HL-60 (cell line): ENCODE results near the gene STXBP5.

Experiments used
- DNase-seq, 2 experiments: peaks; one replicate each; pipeline ENCODE4 v3.0.0-alpha.2; 2010 to 2020; ENCODE audit warnings: low read depth in 1 of 2, low spot score in 1 of 2
- H3K27ac ChIP-seq: fragments of 250-450 bp; sonication (Bioruptor Pico); replicated peaks from 2 replicates; pipeline ENCODE4 v1.5.1; 2020; ENCODE audit warnings: mild to moderate bottlenecking, moderate library complexity
- H3K27me3 ChIP-seq: fragments of 250-450 bp; sonication (Bioruptor Pico); 2 replicates; pipeline ENCODE4 v1.5.1; 2021; ENCODE audit warnings: mild to moderate bottlenecking, moderate library complexity; ENCODE audit not compliant: insufficient read depth, poor library complexity, severe bottlenecking
- H3K4me3 ChIP-seq: replicated peaks from 2 replicates; pipeline ENCODE4 v1.5.1; 2011; ENCODE audit warnings: mild to moderate bottlenecking, control low read depth, low read length; ENCODE audit not compliant: insufficient read depth
- CTCF ChIP-seq: IDR thresholded peaks from one replicate; pipeline ENCODE4 v1.5.1; 2011; ENCODE audit warnings: low read length, control low read depth, inconsistent platforms; ENCODE audit not compliant: insufficient read depth
- GABPA ChIP-seq: IDR thresholded peaks from 2 replicates; pipeline ENCODE4 v1.6.1; 2012; ENCODE audit warnings: low read depth
- POLR2AphosphoS5 ChIP-seq: IDR thresholded peaks from 2 replicates; pipeline ENCODE4 v1.6.1; 2012; ENCODE audit warnings: low read depth
- REST ChIP-seq: IDR thresholded peaks from 2 replicates; pipeline ENCODE4 v1.6.1; 2012; ENCODE audit warnings: low read depth; ENCODE audit not compliant: insufficient replicate concordance
- SPI1 ChIP-seq: IDR thresholded peaks from 2 replicates; pipeline ENCODE4 v1.6.1; 2012; ENCODE audit warnings: low read depth, mild to moderate bottlenecking, borderline replicate concordance

STXBP5 gene

GRCh38 chr6:147218797-147219196 lies 14.6 kb downstream of the STXBP5 start:
- Histone ChIP-seq H3K4me3 (no peak overlapping the region), H3K27ac (no peak overlapping the region), H3K27me3 (no peaks in the 10 kb centered on the region)
- TF ChIP-seq SPI1 (no peak), GABPA (no peak), POLR2AphosphoS5 (no peak), CTCF (no peak)
- DNase-seq, result no peak

- TF ChIP-seq GABPA (no peak), POLR2AphosphoS5 (no peak), CTCF (no peak), SPI1 (no peak), REST (no peak)
- no peak for DNase-seq
- Histone ChIP-seq H3K27me3 (no peaks in the 10 kb centered on the region), H3K4me3 (no peak overlapping the region), H3K27ac (no peak overlapping the region)
Measured at GRCh38 chr6:147219463-147219862, 15.2 kb downstream of the STXBP5 start.

- DNase-seq, result no peak
- Histone ChIP-seq H3K27me3 (no peaks in the 10 kb centered on the region), H3K4me3 (no peak overlapping the region), H3K27ac (no peak overlapping the region)
- TF ChIP-seq REST (no peak), CTCF (no peak), POLR2AphosphoS5 (no peak), SPI1 (no peak), GABPA (no peak)
Measured at GRCh38 chr6:147220345-147220744, 16.1 kb downstream of the STXBP5 start.

- TF ChIP-seq POLR2AphosphoS5 (no peak), SPI1 (no peak), REST (no peak), GABPA (no peak)
- H3K4me3 ChIP-seq, result no peak overlapping the region
- H3K27ac ChIP-seq, result no peak overlapping the region
- H3K27me3 ChIP-seq, result no peaks in the 10 kb centered on the region
- no peak for DNase-seq
Measured at GRCh38 chr6:147221739-147222138, 17.5 kb downstream of the STXBP5 start.
